H1 (cell line): ENCODE data around the gene PVR. TPM values are rescaled to one million over a fixed set of nuclear protein-coding genes. Genes with fewer than 3 reads are reported as not detected.

Source experiments
- CHD7 ChIP-seq: fragments of 300-600 bp; sonication (generic); IDR thresholded peaks from 2 replicates; pipeline ENCODE4 v1.7.1; 2012; ENCODE audit warnings: low read length, moderate library complexity, mild to moderate bottlenecking, inconsistent platforms; ENCODE audit not compliant: insufficient replicate concordance
- NANOG ChIP-seq: IDR thresholded peaks from 2 replicates; pipeline ENCODE4 v1.6.1; 2011; ENCODE audit warnings: low read length, low read depth, mild to moderate bottlenecking, inconsistent platforms; ENCODE audit not compliant: insufficient read depth, poor library complexity, severe bottlenecking
- RAD21 ChIP-seq, 2 experiments: IDR thresholded peaks in 1 of 2; conservative IDR thresholded peaks in 1 of 2; 2 replicates each; pipeline ENCODE4 v1.6.1; 2011; ENCODE audit warnings: low read depth in 2 of 2, low read length in 2 of 2, improper control_type of control experiment in 1 of 2, inconsistent platforms in 1 of 2, mild to moderate bottlenecking in 1 of 2, moderate library complexity in 1 of 2
- SRF ChIP-seq: IDR thresholded peaks from 2 replicates; pipeline ENCODE4 v1.6.1; 2011; ENCODE audit warnings: mild to moderate bottlenecking, low read depth, low read length, moderate library complexity
- TEAD4 ChIP-seq: IDR thresholded peaks from 2 replicates; pipeline ENCODE4 v1.6.1; 2012; ENCODE audit warnings: low read depth, low read length, inconsistent platforms, mixed read lengths
- polyA plus RNA-seq, 7 experiments: library from polyadenylated mRNA; depleted of rRNA in 3 of 7; stranded (reverse) in 5 of 7; unstranded in 2 of 7; fragments of >200 nt in 5 of 7; fragments of 200-250 nt in 2 of 7; gene quantifications; 1 replicate in 5 of 7; 2 replicates in 1 of 7; 4 replicates in 1 of 7; pipeline versions ENCODE4 v1.2.1 to v1.2.3, GENCODE V29; 2011 to 2013; ENCODE audit warnings: missing spikeins in 2 of 7, mixed read lengths in 2 of 7
- total RNA-seq: library from RNA; stranded (reverse); fragmentation: NEBNext Ultra II Directional; extraction: Animal tissue kit (Norgen Biotek cat#: 25700); gene quantifications from 2 replicates; pipeline ENCODE4 v1.2.1, GENCODE V29; 2021

Gene PVR
- total and polyA plus RNA-seq, 2 of the 8 experiments (the other 6 are each of a cell fraction or from before 2014, with no cell fraction given): 13.3 to 14.8 TPM

- no peak for TF ChIP-seq CHD7
- no peak for TF ChIP-seq RAD21 (IDR thresholded peaks at IDR 0.05 in 1 of 2, conservative IDR thresholded peaks at IDR 0.05 in 1 of 2; ENCODE audit: low read depth in 2 of 2, low read length in 2 of 2)
- TF ChIP-seq SRF: no peak
- no peak for TF ChIP-seq NANOG
- TF ChIP-seq TEAD4: no peak
Observed at GRCh38 chr19:44673510-44673909, 29.8 kb downstream of the PVR start (continued).
